Loucy (cell line): Measurements from ENCODE around the gene TAS1R2.
"Not testable (repeated sequence)": the region's sequence is repeated elsewhere in the genome, so short reads cannot be mapped to it uniquely, and the experiment has no call there.

Experiments used
- H2AFZ ChIP-seq: fragments of 200-600 bp; sonication (generic); 2 replicates; pipeline ENCODE4 v1.6.0; 2016; ENCODE audit warnings: antibody characterized with exemption, mild to moderate bottlenecking, low read length, moderate library complexity
- H3F3A ChIP-seq: fragments of 200-600 bp; 2 replicates; pipeline ENCODE4 v1.6.0; 2016; ENCODE audit warnings: antibody characterized with exemption, low read depth, mild to moderate bottlenecking
- H3K27me3 ChIP-seq: fragments of 200-600 bp; sonication (generic); 2 replicates; pipeline ENCODE4 v1.6.1; 2014; ENCODE audit warnings: low read length, mild to moderate bottlenecking; ENCODE audit not compliant: insufficient read depth, poor library complexity, severe bottlenecking
- H3K36me3 ChIP-seq: fragments of 200-600 bp; sonication (generic); 2 replicates; pipeline ENCODE4 v1.6.1; 2016; ENCODE audit warnings: low read length; ENCODE audit not compliant: insufficient read depth
- H3K4me1 ChIP-seq: fragments of 200-600 bp; sonication (generic); 2 replicates; pipeline ENCODE4 v1.5.1; 2014; ENCODE audit warnings: low read length, mild to moderate bottlenecking; ENCODE audit not compliant: insufficient read depth, poor library complexity, severe bottlenecking
- H3K4me2 ChIP-seq: fragments of 200-600 bp; sonication (generic); 2 replicates; pipeline ENCODE4 v1.6.0; 2014; ENCODE audit warnings: antibody characterized with exemption, low read length, low read depth, mild to moderate bottlenecking; ENCODE audit not compliant: poor library complexity, severe bottlenecking
- H3K4me3 ChIP-seq: fragments of 200-600 bp; sonication (generic); 2 replicates; pipeline ENCODE4 v1.5.1; 2014; ENCODE audit warnings: low read length, mild to moderate bottlenecking, mixed read lengths; ENCODE audit not compliant: poor library complexity, severe bottlenecking
- H3K79me2 ChIP-seq: fragments of 200-600 bp; sonication (generic); 2 replicates; pipeline ENCODE4 v1.6.1; 2014; ENCODE audit warnings: low read length; ENCODE audit not compliant: insufficient read depth
- H3K9ac ChIP-seq: fragments of 200-600 bp; sonication (generic); 2 replicates; pipeline ENCODE4 v1.6.0; 2014; ENCODE audit warnings: mild to moderate bottlenecking, low read depth, low read length, moderate library complexity; ENCODE audit not compliant: poor library complexity, severe bottlenecking
- H3K9me2 ChIP-seq: fragments of 200-600 bp; sonication (generic); replicated peaks from 2 replicates; pipeline ENCODE4 v1.6.1; 2016; ENCODE audit warnings: low read depth, low read length, mixed read lengths
- H3K9me3 ChIP-seq: fragments of 200-600 bp; sonication (generic); 2 replicates; pipeline ENCODE4 v1.6.1; 2014; ENCODE audit warnings: mild to moderate bottlenecking, antibody characterized with exemption, low read length, low read depth; ENCODE audit not compliant: insufficient read depth
- H4K20me1 ChIP-seq: fragments of 200-600 bp; sonication (generic); 2 replicates; pipeline ENCODE4 v1.6.0; 2014; ENCODE audit warnings: antibody characterized with exemption, low read length, mild to moderate bottlenecking; ENCODE audit not compliant: insufficient read depth, poor library complexity, severe bottlenecking
- CTCF ChIP-seq: fragments of 200-600 bp; sonication (generic); conservative IDR thresholded peaks from 2 replicates; pipeline ENCODE4 v1.5.1; 2014; ENCODE audit warnings: mild to moderate bottlenecking, antibody characterized with exemption, low read length
- EZH2phosphoT487 ChIP-seq: fragments of 200-600 bp; IDR thresholded peaks from 2 replicates; pipeline ENCODE4 v1.6.1; 2018; ENCODE audit warnings: antibody characterized with exemption, mild to moderate bottlenecking, moderate library complexity, borderline replicate concordance

TAS1R2 gene

GRCh38 chr1:18898567-18898966, 39.1 kb upstream of the TAS1R2 start:
- Histone ChIP-seq H4K20me1 (peaks cover 3% of the 10 kb centered on the region), H3K9me2 (no peaks in the 10 kb centered on the region), H3K4me3 (no peak overlapping the region), H3K9ac (no peak overlapping the region), H3K79me2 (peaks cover 18% of the 10 kb centered on the region; the same call in 1 of the 2 replicates), H3K4me2 (no peak overlapping the region), H3K27me3 (no peaks in the 10 kb centered on the region), H3K4me1 (peaks cover 38% of the 10 kb centered on the region), H3F3A (no peaks in the 10 kb centered on the region), H2AFZ (no peak overlapping the region), H3K36me3 (no peaks in the 10 kb centered on the region), H3K9me3 (no peaks in the 10 kb centered on the region)
- no peak for TF ChIP-seq CTCF
- no peak for TF ChIP-seq EZH2phosphoT487

- H3K9ac ChIP-seq = no peak overlapping the region
- no peaks in the 10 kb centered on the region for H3F3A ChIP-seq
- H3K4me2 ChIP-seq = no peak overlapping the region
- H2AFZ ChIP-seq = no peak overlapping the region
- H3K9me2 ChIP-seq = no peaks in the 10 kb centered on the region
- no peaks in the 10 kb centered on the region for H3K36me3 ChIP-seq
- no peaks in the 10 kb centered on the region for H3K27me3 ChIP-seq
- peaks cover 7% of the 10 kb centered on the region; the same call in 1 of the 2 replicates for H3K79me2 ChIP-seq
- peaks cover 16% of the 10 kb centered on the region for H3K4me1 ChIP-seq
- TF ChIP-seq EZH2phosphoT487 = no peak
- no peak for TF ChIP-seq CTCF
- H4K20me1 ChIP-seq = no peaks in the 10 kb centered on the region
- H3K4me3 ChIP-seq = no peak overlapping the region
- H3K9me3 ChIP-seq = no peaks in the 10 kb centered on the region
Observed at GRCh38 chr1:18895317-18895716, 35.9 kb upstream of the TAS1R2 start.

- Histone ChIP-seq H3K9me2 (no peaks in the 10 kb centered on the region), H3K4me1 (no peaks in the 10 kb centered on the region), H3K4me3 (no peak overlapping the region), H3K79me2 (no peaks in the 10 kb centered on the region), H2AFZ (no peak overlapping the region), H3K9ac (no peak overlapping the region), H3K9me3 (no peaks in the 10 kb centered on the region), H3F3A (no peaks in the 10 kb centered on the region), H3K36me3 (no peaks in the 10 kb centered on the region), H3K27me3 (no peaks in the 10 kb centered on the region), H4K20me1 (no peaks in the 10 kb centered on the region), H3K4me2 (no peak overlapping the region)
- TF ChIP-seq EZH2phosphoT487 = no peak
- no peak for TF ChIP-seq CTCF
Observed at GRCh38 chr1:18893120-18893519, 33.7 kb upstream of the TAS1R2 start.

- H3K79me2 ChIP-seq, H4K20me1 ChIP-seq, H3K4me1 ChIP-seq, H3K36me3 ChIP-seq, H3K9me3 ChIP-seq, H3K9ac ChIP-seq, H3K4me2 ChIP-seq, H3K27me3 ChIP-seq, H3K9me2 ChIP-seq, H2AFZ ChIP-seq, H3K4me3 ChIP-seq, H3F3A ChIP-seq: not testable (repeated sequence)
Observed at GRCh38 chr1:18891858-18892257, 32.4 kb upstream of the TAS1R2 start.
